GM21529 (cell line): ENCODE measurements around the gene GLT1D1.

Experiments used
- ATAC-seq: cut with Tn5 transposase; IDR thresholded peaks from one replicate; pipeline ENCODE4 v1.9.1; 2021; ENCODE audit not compliant: unreplicated experiment

The GLT1D1 gene

DNA sequence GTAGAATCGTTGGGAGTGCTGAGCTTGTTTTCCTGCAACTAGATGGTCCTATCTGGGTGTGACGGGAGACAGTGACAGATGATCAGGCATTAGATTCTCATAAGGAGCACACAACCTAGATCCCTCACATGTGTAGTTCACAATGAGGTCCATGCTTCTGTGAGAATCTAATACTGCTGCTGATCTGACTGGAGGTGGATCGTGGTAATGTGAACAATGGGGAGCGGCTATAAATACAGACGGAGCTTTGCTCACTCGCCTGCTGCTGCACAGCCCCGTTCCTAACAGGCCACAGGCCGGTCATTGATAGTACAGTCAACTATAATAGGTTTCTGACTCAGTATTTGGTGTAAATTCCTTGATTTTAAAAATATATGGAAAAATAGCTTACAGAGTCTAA lies 138.8 kb downstream of the GLT1D1 start:
- ATAC-seq, result no peak

DNA sequence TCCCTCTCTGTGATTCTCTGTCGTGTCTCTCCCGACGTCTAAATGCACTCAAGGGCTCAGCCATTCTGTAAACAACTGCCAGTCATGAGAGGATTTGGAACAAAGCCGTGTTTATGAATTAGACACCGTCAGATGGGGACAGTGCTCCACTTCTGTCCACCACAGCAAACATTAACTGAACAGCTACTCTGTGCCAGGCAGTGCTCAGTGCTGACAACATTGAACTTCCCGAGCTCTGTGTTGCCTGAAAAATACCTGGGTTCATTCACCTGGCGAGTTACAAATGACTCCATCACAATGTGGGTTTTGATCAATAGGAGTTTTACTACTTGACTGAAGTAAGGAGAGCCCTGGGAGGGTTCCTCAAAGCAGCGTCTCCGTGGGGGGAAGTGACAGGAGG lies 139.3 kb downstream of the GLT1D1 start:
- ATAC-seq, result no peak

DNA sequence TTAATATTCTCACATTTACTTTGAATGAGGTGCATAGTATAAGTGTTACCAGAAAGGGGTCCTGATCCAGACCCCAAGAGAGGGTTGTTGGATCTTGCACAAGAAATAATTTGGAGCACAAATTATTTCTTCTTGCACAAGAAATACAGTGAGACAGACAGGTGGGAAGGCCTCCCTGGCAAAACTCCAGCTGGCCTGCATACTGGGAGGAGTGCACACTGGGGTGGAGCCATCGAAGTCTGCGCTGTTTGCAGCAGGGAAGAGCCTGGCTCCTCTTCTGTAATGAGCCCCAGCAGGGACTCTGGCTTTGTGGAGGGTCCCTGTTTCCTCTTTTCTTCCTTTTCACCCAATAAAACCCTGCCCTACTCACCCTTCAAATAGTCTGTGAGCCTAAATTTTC lies 141.6 kb downstream of the GLT1D1 start:
- ATAC-seq, result no peak

DNA sequence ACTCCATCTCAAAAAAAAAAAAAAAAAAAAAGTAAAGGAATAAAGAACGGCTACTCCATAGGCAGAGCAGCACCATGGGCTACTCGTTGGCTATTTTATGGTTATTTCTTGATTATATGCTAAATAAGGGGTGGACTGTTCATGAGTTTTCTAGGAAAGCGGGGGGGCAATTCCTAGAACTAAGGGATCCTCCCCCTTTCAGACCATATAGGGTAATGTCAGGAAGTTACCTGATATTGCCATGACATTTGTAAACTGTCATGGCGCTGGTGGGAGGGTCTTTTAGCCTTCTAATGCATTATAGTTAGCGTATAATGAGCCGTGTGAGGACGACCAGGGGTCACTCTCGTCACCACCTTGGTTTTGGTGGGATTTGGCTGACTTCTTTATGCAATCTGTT lies 142.3 kb downstream of the GLT1D1 start:
- no peak for ATAC-seq

DNA sequence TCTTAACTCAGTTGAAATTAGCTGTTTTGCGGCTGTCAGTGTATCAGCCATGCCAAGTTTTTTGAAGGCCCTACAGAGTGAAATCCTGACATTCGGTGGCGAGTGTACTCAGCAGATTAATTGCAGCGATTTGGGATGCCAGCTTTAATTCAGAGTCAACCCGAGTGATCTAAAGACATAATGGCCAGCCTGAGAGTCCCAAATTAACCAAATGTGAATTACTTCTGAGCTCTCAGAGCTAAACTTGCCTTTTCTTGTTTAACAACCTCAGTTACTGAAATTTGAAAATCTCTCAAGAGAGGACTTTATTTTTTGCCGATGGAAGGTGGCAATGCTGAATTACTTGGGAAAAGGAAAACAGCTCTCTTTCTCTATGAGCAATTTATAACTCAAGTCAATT lies 148.5 kb downstream of the GLT1D1 start:
- ATAC-seq, result no peak

DNA sequence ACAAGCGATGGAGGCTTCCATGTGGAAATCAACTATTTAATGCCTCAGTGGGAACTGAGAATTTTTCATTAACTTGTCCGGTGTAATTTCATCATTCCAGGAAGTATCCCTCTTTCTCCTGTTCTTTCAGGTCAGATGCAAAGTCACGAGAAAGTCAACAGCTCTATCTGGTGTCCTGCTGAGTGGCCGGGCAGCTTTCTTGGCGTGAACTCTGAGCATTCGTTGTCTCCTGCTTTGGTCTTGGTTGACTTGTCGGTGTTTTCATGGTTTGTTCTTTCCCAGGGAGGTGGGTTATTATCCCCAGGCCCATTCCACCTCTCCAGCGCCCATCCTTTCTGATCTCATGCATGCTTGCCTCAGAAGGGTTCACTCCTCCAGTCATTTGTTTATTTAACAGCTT lies 149.1 kb downstream of the GLT1D1 start:
- ATAC-seq, result no peak

DNA sequence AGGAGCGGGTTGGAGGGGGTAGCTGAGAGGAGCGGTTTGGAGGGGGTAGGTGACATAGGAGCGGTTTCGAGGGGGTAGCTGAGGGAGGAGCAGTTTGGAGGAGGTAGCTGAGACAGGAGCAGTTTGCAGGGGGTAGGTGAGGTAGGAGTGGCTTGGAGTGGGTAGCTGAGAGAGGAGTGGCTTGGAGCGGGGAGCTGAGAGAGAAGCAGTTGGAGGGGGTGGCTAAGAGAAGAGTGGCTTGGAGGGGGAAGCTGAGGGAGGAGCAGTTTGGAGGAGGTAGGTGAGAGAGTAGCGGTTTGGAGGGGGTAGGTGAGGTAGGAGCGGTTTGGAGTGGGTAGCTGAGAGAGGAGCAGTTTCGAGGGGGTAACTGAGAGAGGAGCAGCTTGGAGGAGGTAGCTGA lies 152.1 kb downstream of the GLT1D1 start:
- no peak for ATAC-seq

DNA sequence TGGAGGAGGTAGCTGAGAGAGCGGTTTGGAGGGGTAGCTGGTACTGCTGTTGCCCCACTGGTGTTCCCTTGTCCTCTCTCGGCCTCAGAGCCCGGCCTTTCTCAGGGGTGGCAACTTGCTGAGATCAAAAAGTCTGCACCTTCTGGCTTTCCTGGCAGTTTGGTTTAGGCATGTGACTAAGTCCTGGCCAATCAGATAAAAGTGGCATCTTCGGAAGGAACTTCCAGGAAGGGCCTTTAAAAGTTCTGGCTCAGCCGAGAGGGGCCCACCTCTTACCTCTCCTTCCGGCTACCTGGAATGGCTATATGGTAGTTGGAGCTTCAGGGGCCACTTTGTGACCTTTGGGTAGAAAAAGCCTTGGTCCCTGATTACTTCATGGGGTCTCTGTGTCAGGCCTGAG lies 152.6 kb downstream of the GLT1D1 start:
- ATAC-seq, result no peak

DNA sequence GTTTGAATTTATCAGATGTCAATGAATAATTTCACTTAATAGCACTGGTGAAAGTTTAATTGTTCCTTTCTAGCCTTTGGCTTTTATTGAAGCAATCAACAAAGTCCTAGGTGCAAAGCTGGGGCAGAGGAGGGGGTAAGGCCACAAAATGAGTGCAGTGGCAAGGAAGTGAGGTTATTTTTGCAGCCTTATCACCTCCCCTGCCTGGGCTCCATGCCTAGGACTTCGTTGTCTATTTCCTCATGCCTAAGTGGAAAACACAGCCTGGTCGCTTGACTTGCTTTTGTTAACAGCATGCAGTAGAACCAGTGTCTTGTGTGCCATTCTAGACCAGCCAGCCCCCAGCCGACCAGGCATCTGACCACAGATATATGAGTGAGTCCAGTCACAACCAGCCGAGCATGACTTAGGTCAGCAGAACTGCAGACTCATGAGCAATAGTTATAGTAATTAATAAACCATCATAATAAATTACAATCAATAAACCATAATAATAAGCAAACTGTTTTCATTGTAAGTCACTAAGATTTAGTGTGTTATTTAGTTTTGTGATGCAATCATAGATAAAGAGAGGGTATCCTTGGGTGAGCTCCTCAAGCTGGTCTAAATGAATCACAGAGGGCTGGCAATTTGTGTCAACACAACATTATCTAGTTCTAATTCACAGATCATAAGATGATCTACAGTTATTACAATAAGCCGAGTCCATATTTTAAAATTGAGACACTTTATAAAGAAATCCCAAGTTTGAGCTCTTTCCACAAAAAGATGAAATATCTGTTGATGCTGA lies 156.8 kb downstream of the GLT1D1 start:
- ATAC-seq, result no peak

DNA sequence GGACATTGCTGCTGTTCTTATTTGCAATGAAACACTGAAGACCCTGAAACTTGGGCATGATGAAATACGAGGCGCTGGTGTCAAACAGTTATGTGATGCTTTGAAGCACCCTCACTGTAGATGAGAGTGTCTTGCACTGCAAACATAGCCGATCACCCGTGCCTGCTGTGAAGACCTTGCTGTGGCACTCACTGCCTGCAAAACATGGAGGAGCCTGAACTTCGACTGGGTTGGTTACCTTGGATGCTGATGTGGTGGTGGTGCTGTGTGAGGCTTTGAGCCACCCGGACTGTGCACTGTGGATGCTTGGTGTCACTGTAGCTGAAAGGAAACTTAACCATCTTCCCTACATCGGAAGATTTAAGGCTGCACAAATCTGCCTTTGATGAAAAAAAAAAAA lies 162.9 kb downstream of the GLT1D1 start:
- ATAC-seq, result no peak

DNA sequence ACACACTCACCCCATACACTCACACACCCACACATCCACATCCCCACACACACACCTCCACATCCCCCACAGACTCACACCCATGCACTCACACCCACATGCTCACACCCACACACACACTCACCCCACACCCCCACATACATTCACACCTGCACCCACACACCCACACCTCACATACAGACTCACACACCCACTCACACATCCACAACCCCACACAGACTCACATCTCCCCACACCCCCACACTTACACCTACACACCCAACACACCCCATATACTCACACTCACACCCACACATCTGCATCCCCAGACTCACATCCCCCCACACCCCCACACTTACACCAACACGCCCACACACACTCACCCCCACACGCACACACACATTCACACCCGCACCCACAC lies 171.8 kb downstream of the GLT1D1 start:
- ATAC-seq, result no peak

DNA sequence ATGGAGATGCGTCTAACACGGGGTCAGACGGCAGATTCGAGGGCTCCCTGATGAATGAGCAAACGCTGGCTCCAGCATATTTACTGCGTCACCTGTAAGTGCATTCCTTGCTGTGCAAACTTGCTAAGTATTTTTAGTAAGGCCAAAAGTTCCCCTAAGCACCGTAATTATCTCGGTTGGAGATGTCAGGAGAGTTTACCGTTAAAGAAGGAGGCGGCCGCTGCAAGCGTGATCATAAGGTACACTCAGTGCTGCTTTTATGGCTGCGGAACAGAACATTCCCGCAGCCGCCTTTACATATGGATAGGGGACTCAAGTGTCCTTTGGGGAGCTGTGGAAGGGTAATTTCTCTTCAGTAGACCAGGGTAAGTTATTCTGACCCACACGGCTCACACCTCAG lies 175.6 kb downstream of the GLT1D1 start:
- no peak for ATAC-seq
